Upper lobe of right lung (tissue), 1 donor: Measurements from ENCODE around the gene COL18A1. TPM values are rescaled to one million over a fixed set of nuclear protein-coding genes. Genes with fewer than 3 reads are reported as not detected.

Experiments used
- ATAC-seq: fragments of 200-7000 bp; cut with Tn5 transposase; one replicate; pipeline ENCODE4 v1.9.1; 2020; ENCODE audit warnings: mild to moderate bottlenecking, moderate library complexity
- DNase-seq: peaks from one replicate; pipeline ENCODE4 v3.0.0-alpha.2; 2020
- H3K27ac ChIP-seq: fragments of 200-600 bp; one replicate; pipeline ENCODE4 v1.8.0; 2022
- H3K27me3 ChIP-seq: fragments of 200-600 bp; one replicate; pipeline ENCODE4 v1.8.0; 2022; ENCODE audit warnings: mild to moderate bottlenecking
- H3K36me3 ChIP-seq: fragments of 200-600 bp; one replicate; pipeline ENCODE4 v1.8.0; 2022
- H3K4me1 ChIP-seq: fragments of 200-600 bp; one replicate; pipeline ENCODE4 v1.8.0; 2022
- H3K4me3 ChIP-seq: fragments of 200-600 bp; one replicate; pipeline ENCODE4 v1.8.0; 2022; ENCODE audit warnings: mild to moderate bottlenecking
- H3K9me3 ChIP-seq: fragments of 200-600 bp; one replicate; pipeline ENCODE4 v1.8.0; 2022
- intact Hi-C: fragments of 100-400 bp; cut with DNase I; formaldehyde crosslinking; loops from one replicate; pipeline ENCODE4 v1.11.0; 2022
- total RNA-seq: library from RNA; stranded (reverse); fragmentation: NEBNext Ultra II Directional; extraction: Animal tissue kit (Norgen Biotek cat#: 25700); gene quantifications from one replicate; pipeline ENCODE4 v1.2.1, GENCODE V29; 2021
- TF ChIP-seq, protein P1 (sequence below): fragments of 200-600 bp; IDR thresholded peaks from one replicate; pipeline ENCODE4 v1.8.0; 2022; ENCODE audit warnings: antibody characterized with exemption
- donor health status: DM: no; HTN: yes; CAD: no; lungs with severe emphysema.

Gene COL18A1
- total RNA-seq, 1 donor from 2014 or later: 60.4 TPM

DNA sequence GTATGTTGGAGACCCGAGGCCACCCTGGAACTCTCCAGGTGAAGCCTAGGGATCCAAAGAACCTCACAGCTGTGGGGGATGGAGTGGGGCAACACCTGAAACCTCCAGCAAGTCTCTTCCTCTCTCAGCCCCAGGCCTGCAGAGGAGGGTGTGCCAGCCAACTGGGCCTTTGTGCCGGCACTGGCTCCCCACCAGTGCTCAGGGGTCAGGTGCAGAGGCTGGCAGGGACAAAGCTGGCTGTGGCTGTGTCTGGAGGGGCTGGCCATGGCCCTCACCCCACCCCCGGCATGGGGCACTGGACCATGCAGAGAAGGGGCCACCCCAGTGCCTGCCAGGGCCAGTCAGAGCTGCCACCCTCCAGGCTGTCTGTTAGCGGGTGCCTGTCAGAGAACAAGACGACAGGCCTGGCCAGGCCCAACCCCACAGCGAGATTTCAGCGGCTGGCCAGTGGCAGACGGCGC, 3.9 kb downstream of the COL18A1 start:
- no peak overlapping the region for H3K4me3 ChIP-seq
- TF ChIP-seq, protein P1, sequence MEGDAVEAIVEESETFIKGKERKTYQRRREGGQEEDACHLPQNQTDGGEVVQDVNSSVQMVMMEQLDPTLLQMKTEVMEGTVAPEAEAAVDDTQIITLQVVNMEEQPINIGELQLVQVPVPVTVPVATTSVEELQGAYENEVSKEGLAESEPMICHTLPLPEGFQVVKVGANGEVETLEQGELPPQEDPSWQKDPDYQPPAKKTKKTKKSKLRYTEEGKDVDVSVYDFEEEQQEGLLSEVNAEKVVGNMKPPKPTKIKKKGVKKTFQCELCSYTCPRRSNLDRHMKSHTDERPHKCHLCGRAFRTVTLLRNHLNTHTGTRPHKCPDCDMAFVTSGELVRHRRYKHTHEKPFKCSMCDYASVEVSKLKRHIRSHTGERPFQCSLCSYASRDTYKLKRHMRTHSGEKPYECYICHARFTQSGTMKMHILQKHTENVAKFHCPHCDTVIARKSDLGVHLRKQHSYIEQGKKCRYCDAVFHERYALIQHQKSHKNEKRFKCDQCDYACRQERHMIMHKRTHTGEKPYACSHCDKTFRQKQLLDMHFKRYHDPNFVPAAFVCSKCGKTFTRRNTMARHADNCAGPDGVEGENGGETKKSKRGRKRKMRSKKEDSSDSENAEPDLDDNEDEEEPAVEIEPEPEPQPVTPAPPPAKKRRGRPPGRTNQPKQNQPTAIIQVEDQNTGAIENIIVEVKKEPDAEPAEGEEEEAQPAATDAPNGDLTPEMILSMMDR: no peak
- no peaks in the 10 kb centered on the region for H3K36me3 ChIP-seq
- peaks cover 10% of the 10 kb centered on the region for H3K27me3 ChIP-seq
- H3K9me3 ChIP-seq: no peaks in the 10 kb centered on the region
- no peak for ATAC-seq
- intact Hi-C loops: no loop called here
- no peak for DNase-seq
- H3K27ac ChIP-seq: no peak overlapping the region
- peaks cover 16% of the 10 kb centered on the region for H3K4me1 ChIP-seq

- TF ChIP-seq, protein P1: no peak
- intact Hi-C loops: no loop called here
- ATAC-seq: no peak
- Histone ChIP-seq H3K27ac (no peak overlapping the region), H3K4me3 (no peak overlapping the region), H3K9me3 (no peaks in the 10 kb centered on the region), H3K36me3 (no peaks in the 10 kb centered on the region), H3K27me3 (peaks cover 10% of the 10 kb centered on the region), H3K4me1 (peaks cover 9% of the 10 kb centered on the region)
- no peak for DNase-seq
These were observed 4.6 kb downstream of the COL18A1 start for GRCh38 chr21:45409466-45410150.

DNA sequence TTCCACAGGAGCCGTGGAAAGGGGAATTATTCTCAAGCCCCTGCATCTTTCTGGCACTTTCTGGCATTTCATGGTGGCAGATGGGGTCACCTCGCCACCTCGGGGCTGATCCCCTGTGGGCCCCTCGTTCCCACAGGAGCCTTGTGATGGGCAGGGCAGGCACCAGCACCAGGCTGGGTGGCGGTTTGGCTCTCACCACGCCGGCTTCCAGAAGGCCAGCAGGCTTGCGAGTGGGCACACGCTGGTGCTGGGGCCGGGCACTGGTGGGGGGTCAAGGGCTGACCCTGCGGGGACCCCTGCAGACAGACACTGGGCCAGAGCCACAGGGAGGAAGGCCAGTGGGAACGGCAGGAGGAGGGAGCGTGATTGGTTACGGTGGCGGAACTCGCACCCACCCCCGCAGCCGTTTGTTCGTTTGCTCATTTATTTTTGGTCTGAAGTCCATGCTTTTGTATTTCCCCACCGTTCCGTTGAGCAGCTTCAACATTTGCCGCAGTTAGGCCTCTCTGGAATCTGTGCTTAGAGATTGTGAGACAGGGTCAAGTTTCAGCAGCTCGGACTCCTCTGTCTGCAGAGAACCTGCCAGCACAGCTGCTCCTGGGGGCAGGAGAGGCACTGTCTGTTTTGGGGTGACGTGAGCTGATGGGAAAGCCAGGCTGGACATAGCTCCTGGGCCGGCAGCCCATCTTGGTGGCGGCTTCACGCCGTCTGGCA, 5.3 kb downstream of the COL18A1 start:
- H3K4me3 ChIP-seq: no peak overlapping the region
- DNase-seq (no peak), ATAC-seq (no peak)
- peaks cover 10% of the 10 kb centered on the region for H3K27me3 ChIP-seq
- H3K27ac ChIP-seq: no peak overlapping the region
- no peaks in the 10 kb centered on the region for H3K36me3 ChIP-seq
- no peaks in the 10 kb centered on the region for H3K9me3 ChIP-seq
- intact Hi-C loops: no loop called here
- TF ChIP-seq, protein P1: no peak
- peaks cover 9% of the 10 kb centered on the region for H3K4me1 ChIP-seq

GRCh38 chr21:45410865-45411809, 6.2 kb downstream of the COL18A1 start:
- ATAC-seq (peak; percentile 8), DNase-seq (no peak)
- Histone ChIP-seq H3K9me3 (no peaks in the 10 kb centered on the region), H3K4me1 (peaks cover 4% of the 10 kb centered on the region), H3K36me3 (no peaks in the 10 kb centered on the region), H3K27me3 (peaks cover 6% of the 10 kb centered on the region), H3K27ac (no peak overlapping the region), H3K4me3 (no peak overlapping the region)
- intact Hi-C loops: no loop called here
- TF ChIP-seq, protein P1: no peak

DNA sequence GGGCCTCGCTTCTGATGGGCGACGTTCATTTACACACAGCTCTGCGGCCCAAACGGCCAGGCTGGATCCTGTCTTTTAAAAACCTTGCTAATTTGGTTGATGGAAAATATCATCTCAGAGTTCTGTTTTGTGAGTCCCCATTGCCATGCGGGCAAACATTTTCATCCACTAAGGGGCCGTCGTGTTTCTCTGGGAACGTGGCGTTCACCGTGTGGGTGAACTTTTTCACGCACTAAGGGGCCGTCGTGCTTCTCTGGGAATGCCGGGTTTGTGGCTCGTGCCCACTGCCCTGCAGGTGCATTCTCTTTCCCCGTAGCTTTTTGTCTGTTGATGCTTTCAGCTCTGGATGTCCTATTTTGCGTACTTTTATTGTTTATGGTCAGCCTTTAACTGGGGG, 6.8 kb downstream of the COL18A1 start:
- peaks cover 1% of the 10 kb centered on the region for H3K27me3 ChIP-seq
- no peak overlapping the region for H3K27ac ChIP-seq
- intact Hi-C loops: no loop called here
- DNase-seq (no peak), ATAC-seq (no peak)
- no peaks in the 10 kb centered on the region for H3K4me1 ChIP-seq
- H3K9me3 ChIP-seq: no peaks in the 10 kb centered on the region
- TF ChIP-seq, protein P1: no peak
- no peak overlapping the region for H3K4me3 ChIP-seq
- H3K36me3 ChIP-seq: no peaks in the 10 kb centered on the region
